Dermis blood vessel endothelial cell (primary cell): Measurements from ENCODE around the gene PTPN6. TPM values are rescaled to one million over a fixed set of nuclear protein-coding genes. Genes with fewer than 3 reads are reported as not detected.

Experiments
- DNase-seq: peaks from one replicate; pipeline ENCODE4 v3.0.0; 2010
- total RNA-seq: library from RNA; depleted of rRNA; stranded (reverse); fragments of >200 nt; gene quantifications from 2 replicates; pipeline ENCODE4 v1.2.3, GENCODE V29; 2014

The PTPN6 gene
- total RNA-seq, 1 donor from 2014 or later = 2.4 TPM

GRCh38 chr12:6942331-6942665 is 8.9 kb upstream of the PTPN6 start:
- no peak for DNase-seq

GRCh38 chr12:6943389-6943721 is 7.8 kb upstream of the PTPN6 start:
- peak; percentile 95 for DNase-seq

GRCh38 chr12:6943722-6944380 is 7.3 kb upstream of the PTPN6 start, which contains the start of the genes C12orf57 and RNU7-1:
Gene C12orf57, plus strand, starts transcription at chr12:6944022. Its CDS starts 100 bp downstream, at chr12:6944122.
Gene RNU7-1, plus strand, starts transcription at chr12:6943816.
- peak; percentile 87 for DNase-seq

GRCh38 chr12:6944381-6945186 is 6.6 kb upstream of the PTPN6 start:
- peak; percentile 93 for DNase-seq

GRCh38 chr12:6945613-6946012 is 5.5 kb upstream of the PTPN6 start:
- DNase-seq = no peak

- DNase-seq = peak; percentile 38
Measured at GRCh38 chr12:6946033-6946919, 4.9 kb upstream of the PTPN6 start.

GRCh38 chr12:6946920-6947374 is 4.2 kb upstream of the PTPN6 start:
- no peak for DNase-seq

GRCh38 chr12:6947615-6948014 is 3.5 kb upstream of the PTPN6 start:
- DNase-seq = no peak

GRCh38 chr12:6948873-6949594 is 2.1 kb upstream of the PTPN6 start:
- no peak for DNase-seq

GRCh38 chr12:6950401-6950801 is 755 bp upstream of the PTPN6 start:
- no peak for DNase-seq

GRCh38 chr12:6951551-6952120 is 480 bp downstream of the PTPN6 start:
- DNase-seq = no peak

GRCh38 chr12:6952121-6952862 is 1.1 kb downstream of the PTPN6 start:
- DNase-seq = no peak

GRCh38 chr12:6952863-6953441 is 1.8 kb downstream of the PTPN6 start:
- DNase-seq = no peak

GRCh38 chr12:6953442-6954315 is 2.5 kb downstream of the PTPN6 start:
- peak; percentile 51 for DNase-seq

GRCh38 chr12:6954316-6955107 is 3.4 kb downstream of the PTPN6 start:
- DNase-seq = no peak

GRCh38 chr12:6955108-6956020 is 4.2 kb downstream of the PTPN6 start:
- no peak for DNase-seq

- no peak for DNase-seq
Measured at GRCh38 chr12:6956021-6956727, 5.0 kb downstream of the PTPN6 start.
